HG03280 (cell line): Measurements from ENCODE around the gene COL16A1.

Experiments
- ATAC-seq: cut with Tn5 transposase; IDR thresholded peaks from one replicate; pipeline ENCODE4 v1.9.1; 2021; ENCODE audit warnings: mild to moderate bottlenecking, moderate library complexity; ENCODE audit not compliant: unreplicated experiment

The COL16A1 gene

DNA sequence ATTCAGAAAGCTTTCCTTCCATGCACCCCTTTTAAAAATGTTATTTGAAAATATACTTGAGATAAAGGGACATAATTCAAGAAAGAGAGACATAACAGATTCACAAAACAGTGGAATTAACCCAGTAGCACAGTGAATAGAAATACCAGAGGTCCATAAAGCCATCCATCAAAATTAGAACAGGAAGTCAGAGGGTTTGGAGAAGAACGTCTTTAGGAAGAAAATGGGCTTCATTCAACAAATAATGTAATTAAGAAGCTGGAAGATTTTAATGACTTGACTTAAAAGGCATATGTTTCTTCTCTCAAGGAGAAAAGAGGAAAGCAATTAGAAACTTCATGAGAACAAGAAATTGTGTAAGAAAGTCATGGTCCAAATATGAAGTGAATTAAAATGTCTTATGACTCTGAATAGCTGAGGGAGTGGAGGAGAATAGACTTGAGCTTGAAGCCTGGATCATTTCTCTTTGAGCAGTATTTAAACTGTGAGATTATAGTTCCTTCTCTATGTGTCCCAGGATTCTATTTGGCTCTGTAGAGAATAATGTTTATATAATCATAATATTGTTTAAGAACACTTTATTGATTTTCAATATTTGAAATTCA is 94.2 kb downstream of the COL16A1 start:
- no peak for ATAC-seq

DNA sequence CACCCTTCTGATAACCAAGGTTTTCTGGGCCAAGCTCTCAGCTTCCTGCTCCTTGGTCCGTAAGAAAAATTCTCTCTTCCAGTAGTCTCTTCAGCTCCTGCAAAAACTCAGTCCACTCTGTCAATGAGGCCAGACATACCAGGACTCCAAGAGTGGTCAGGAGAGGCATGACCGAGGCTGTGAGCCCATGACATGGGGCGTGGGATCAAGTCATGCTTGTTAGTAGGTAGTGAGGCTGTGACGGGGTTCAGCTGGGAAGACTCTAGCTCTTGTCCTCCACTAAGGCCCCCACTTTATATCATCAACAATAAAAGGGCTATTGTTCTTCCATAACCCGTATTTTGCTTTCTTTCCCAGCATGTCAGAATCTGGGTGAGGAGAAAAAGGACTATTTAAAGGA is 96.5 kb downstream of the COL16A1 start:
- no peak for ATAC-seq

DNA sequence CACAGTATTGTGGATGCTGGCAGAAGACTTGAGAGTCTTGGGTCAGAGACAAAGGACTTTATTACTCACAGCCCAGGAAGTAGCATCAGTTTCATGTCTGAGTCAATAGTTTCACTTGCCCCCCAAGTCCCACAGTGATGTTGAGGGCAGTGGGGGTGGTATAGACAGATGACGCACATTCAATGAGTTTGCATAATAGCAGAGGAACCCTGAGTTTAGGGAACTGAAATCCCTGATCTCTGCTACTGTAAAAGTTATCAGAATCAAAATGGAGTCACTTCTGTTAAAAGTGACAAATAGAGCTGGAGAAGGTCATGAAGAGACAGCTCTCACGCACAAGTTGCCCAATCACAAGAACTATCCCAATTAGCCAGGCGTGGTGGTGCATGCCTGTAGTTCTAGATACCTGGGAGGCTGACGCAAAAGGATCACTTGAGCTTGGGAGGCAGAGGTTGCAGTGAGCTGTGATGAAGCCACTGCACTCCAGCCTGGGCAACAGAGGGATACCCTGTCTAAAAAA is 97.8 kb downstream of the COL16A1 start:
- ATAC-seq = peak; percentile 89
